Adrenal gland (tissue), 19 donors: ENCODE measurements around the gene SRSF8. TPM values are rescaled to one million over a fixed set of nuclear protein-coding genes. Genes with fewer than 3 reads are reported as not detected.
"Not testable (repeated sequence)": the region's sequence is repeated elsewhere in the genome, so short reads cannot be mapped to it uniquely, and the experiment has no call there.

Source experiments
- DNase-seq, 7 donors: peaks; one replicate each; pipeline ENCODE4 v3.0.0-alpha.2; 2019 to 2020
- H3K27ac ChIP-seq, 5 donors: fragments of 200-600 bp; sonication (generic) in 4 of 5; 1 replicate in 3 of 5; 2 replicates in 2 of 5; pipeline versions ENCODE4 v1.5.1 to v1.8.0; 2016 to 2020; ENCODE audit warnings: mild to moderate bottlenecking in 1 of 5
- H3K27me3 ChIP-seq: fragments of 200-600 bp; 2 replicates; pipeline ENCODE4 v1.8.0; 2021
- H3K36me3 ChIP-seq, 2 donors: fragments of 200-600 bp; replicated peaks in 1 of 2; 1 replicate in 1 of 2; 2 replicates in 1 of 2; pipeline versions ENCODE4 v1.5.1 to v1.8.0; 2018 to 2022
- H3K4me1 ChIP-seq, 2 donors: fragments of 200-600 bp; replicated peaks in 1 of 2; 1 replicate in 1 of 2; 2 replicates in 1 of 2; pipeline versions ENCODE4 v1.5.1 to v1.8.0; 2018 to 2021
- H3K4me3 ChIP-seq, 4 donors: fragments of 200-600 bp; sonication (generic) in 3 of 4; one replicate each; pipeline ENCODE4 v1.5.1; 2016 to 2018
- H3K9me3 ChIP-seq, 3 donors: fragments of 200-600 bp; sonication (generic) in 1 of 3; replicated peaks in 1 of 3; 1 replicate in 2 of 3; 2 replicates in 1 of 3; pipeline versions ENCODE4 v1.5.1 to v1.8.0; 2016 to 2021
- CTCF ChIP-seq, 6 experiments: fragments of 450-650 bp in 4 of 6; fragments of 200-600 bp in 2 of 6; sonication (generic) in 1 of 6; IDR thresholded peaks; 1 replicate in 5 of 6; 2 replicates in 1 of 6; pipeline versions ENCODE4 v1.5.1 to v1.8.0; 2016 to 2021; ENCODE audit warnings: antibody characterized with exemption in 6 of 6, mild to moderate bottlenecking in 2 of 6, moderate library complexity in 1 of 6
- POLR2A ChIP-seq, 2 donors: fragments of 450-650 bp; IDR thresholded peaks; one replicate each; pipeline ENCODE4 v1.6.1; 2017; ENCODE audit warnings: antibody characterized with exemption in 2 of 2, mild to moderate bottlenecking in 2 of 2, moderate library complexity in 1 of 2
- WGBS, 4 donors: extraction: QIAGEN DNeasy Blood & Tissue Kit in 2 of 4; methylation state at CpG; one replicate each; pipeline versions ENCODE4 v1.1.5 to v1.1.7; 2013 to 2017; 5-methylcytosine and 5-hydroxymethylcytosine counted together
- intact Hi-C, 2 donors: fragments of 100-400 bp; cut with DNase I; formaldehyde crosslinking; loops; one replicate each; pipeline versions ENCODE4 v1.14.1 to v1.15.0; 2022 to 2023
- long read RNA-seq, 10 donors: library from polyadenylated mRNA in 3 of 10; unstranded in 2 of 10; stranded (forward) in 1 of 10; transcript quantifications; one replicate each; pipeline ENCODE4 v2.0.0 and lab custom pipeline, GENCODE V29; 2021 to 2026
- polyA plus RNA-seq, 3 donors: library from polyadenylated mRNA; stranded (reverse); fragments of 200-250 nt in 2 of 3; fragments of 350-450 nt in 1 of 3; fragmentation: Illumina TruSeq in 1 of 3; extraction: RNeasy Lipid Tissue Mini Kit (QIAGEN cat#74804) in 1 of 3; gene quantifications; one replicate each; pipeline ENCODE4 v1.2.3, GENCODE V29; 2013 to 2014
- total RNA-seq, 9 donors: library from RNA; depleted of rRNA in 4 of 9; stranded (reverse); fragments of >200 nt in 4 of 9; fragments of 120-200 nt in 1 of 9; fragmentation: NEBNext Ultra II Directional in 1 of 9; extraction: Animal tissue kit (Norgen Biotek cat#: 25700) in 1 of 9; gene quantifications; one replicate each; pipeline versions ENCODE4 v1.1.0 to v1.2.4, GENCODE V29; 2013 to 2023
- donor health status: healthy with polysubstance abuse.
- donor health status: Bipolar disorder and iron deficiency.
- donor health status: DM: yes; HTN: yes; CAD: no.
- donor health status: DM: no; HTN: no; CAD: no.
- donor health status: DM: no; HTN: no; CAD: no.
- donor health status: DM: yes; HTN: yes; CAD: no.

Gene SRSF8
- total RNA-seq (10 to 100 TPM; 20.0 to 60.4 (median 36.4) TPM), polyA plus RNA-seq (10 to 100 TPM; 44.8 to 58.8 (median 54.1) TPM)
- long read RNA-seq, donor 1, full-length matches to known transcripts: 84 of 84 reads
- long read RNA-seq, donor 1, partial matches to known transcripts: 0 of 84 reads
- long read RNA-seq, donor 1, other reads (novel, unspliced or antisense): 0 of 84 reads
- long read RNA-seq, donor 2, full-length matches to known transcripts: 55 of 55 reads
- long read RNA-seq, donor 2, partial matches to known transcripts: 0 of 55 reads
- long read RNA-seq, donor 2, other reads (novel, unspliced or antisense): 0 of 55 reads
- long read RNA-seq, donor 3, full-length matches to known transcripts: 59 of 59 reads
- long read RNA-seq, donor 3, partial matches to known transcripts: 0 of 59 reads
- long read RNA-seq, donor 3, other reads (novel, unspliced or antisense): 0 of 59 reads
- long read RNA-seq, donor 4, full-length matches to known transcripts: 17 of 17 reads
- long read RNA-seq, donor 4, partial matches to known transcripts: 0 of 17 reads
- long read RNA-seq, donor 4, other reads (novel, unspliced or antisense): 0 of 17 reads
- long read RNA-seq, donor 5, full-length matches to known transcripts: 137 of 146 reads
- long read RNA-seq, donor 5, partial matches to known transcripts: 0 of 146 reads
- long read RNA-seq, donor 5, other reads (novel, unspliced or antisense): 9 of 146 reads
- long read RNA-seq, donor 6, full-length matches to known transcripts: 10 of 10 reads
- long read RNA-seq, donor 6, partial matches to known transcripts: 0 of 10 reads
- long read RNA-seq, donor 6, other reads (novel, unspliced or antisense): 0 of 10 reads
- long read RNA-seq, donor 7, full-length matches to known transcripts: 37 of 37 reads
- long read RNA-seq, donor 7, partial matches to known transcripts: 0 of 37 reads
- long read RNA-seq, donor 7, other reads (novel, unspliced or antisense): 0 of 37 reads
- long read RNA-seq, donor 8, full-length matches to known transcripts: 69 of 69 reads
- long read RNA-seq, donor 8, partial matches to known transcripts: 0 of 69 reads
- long read RNA-seq, donor 8, other reads (novel, unspliced or antisense): 0 of 69 reads
- long read RNA-seq, donor 9, full-length matches to known transcripts: 58 of 58 reads
- long read RNA-seq, donor 9, partial matches to known transcripts: 0 of 58 reads
- long read RNA-seq, donor 9, other reads (novel, unspliced or antisense): 0 of 58 reads
- long read RNA-seq, donor 10, full-length matches to known transcripts: 37 of 37 reads
- long read RNA-seq, donor 10, partial matches to known transcripts: 0 of 37 reads
- long read RNA-seq, donor 10, other reads (novel, unspliced or antisense): 0 of 37 reads

- DNase-seq: no peak
- H3K27me3 ChIP-seq: no peaks in the 10 kb centered on the region
- peak within 1 kb of the TSS; percentile 64 to 99 (median 86) for H3K4me3 ChIP-seq
- no peaks in the 10 kb centered on the region for H3K36me3 ChIP-seq
- peak within 1 kb of the TSS; percentile 74 to 99 (median 97) for H3K27ac ChIP-seq
- intact Hi-C loops: no loop called here
- H3K4me1 ChIP-seq: peaks cover 0 to 18% of the 10 kb centered on the region in 2 donors
- H3K9me3 ChIP-seq: no peaks in the 10 kb centered on the region
- no peak for TF ChIP-seq POLR2A (IDR thresholded peaks at IDR 0.05)
- no peak for TF ChIP-seq CTCF (IDR thresholded peaks at IDR 0.05)
- 0 to 2% (median 0%) methylated on average over 4 of the region's 4 CpGs for WGBS, 4 donors
Observed at GRCh38 chr11:95066716-95067038, at the start of gene SRSF8. SRSF8 (plus strand) TSS chr11:95066919; CDS start chr11:95067227, 308 bp downstream.

- H3K27me3 ChIP-seq, H3K4me1 ChIP-seq, intact Hi-C loops, H3K36me3 ChIP-seq, H3K27ac ChIP-seq, H3K9me3 ChIP-seq, H3K4me3 ChIP-seq, DNase-seq: not testable (repeated sequence)
- 81 to 87% (median 86%) methylated on average over 5 of the region's 5 CpGs for WGBS, 4 donors
Observed at GRCh38 chr11:95021468-95021867, 45.3 kb upstream of the SRSF8 start.

GRCh38 chr11:95024958-95025357 is 41.8 kb upstream of the SRSF8 start, which contains the start of gene KDM4E:
KDM4E (plus strand) TSS chr11:95025258; CDS start chr11:95025558, 300 bp downstream.
- no peaks in the 10 kb centered on the region for H3K36me3 ChIP-seq
- no peaks in the 10 kb centered on the region for H3K4me1 ChIP-seq
- intact Hi-C loops: no loop called here
- H3K4me3 ChIP-seq: no peak within 1 kb of the TSS
- WGBS, 4 donors: 86 to 100% (median 91%) methylated on average over 1 of the region's 1 CpG
- H3K9me3 ChIP-seq: no peaks in the 10 kb centered on the region
- no peak within 1 kb of the TSS for H3K27ac ChIP-seq
- no peaks in the 10 kb centered on the region for H3K27me3 ChIP-seq
- TF ChIP-seq POLR2A (IDR thresholded peaks at IDR 0.05) (no peak), CTCF (IDR thresholded peaks at IDR 0.05) (no peak)
- DNase-seq: no peak

GRCh38 chr11:95025594-95025993 is 41.1 kb upstream of the SRSF8 start:
- H3K27me3 ChIP-seq, H3K9me3 ChIP-seq, H3K4me1 ChIP-seq, H3K36me3 ChIP-seq, H3K4me3 ChIP-seq, H3K27ac ChIP-seq, intact Hi-C loops, DNase-seq: not testable (repeated sequence)
- 85 to 94% (median 91%) methylated on average over 5 to 8 of the region's 9 CpGs for WGBS, 4 donors
